Measurements from ENCODE around the gene CASKIN2. TPM values are rescaled to one million over a fixed set of nuclear protein-coding genes. Genes with fewer than 3 reads are reported as not detected.

CASKIN2 gene
- total RNA-seq, 1 donor from 2014 or later: 3.9 TPM

- Histone ChIP-seq H3K4me3 (ENCODE audit: low read depth, low read length) (no peak overlapping the region), H3K36me3 (ENCODE audit: control insufficient read depth, insufficient read depth, low read length) (peaks cover 4% of the 10 kb centered on the region), H3K27me3 (ENCODE audit: control insufficient read depth, insufficient read depth, low read length) (no peaks in the 10 kb centered on the region)
- FAIRE-seq (no peak), DNase-seq (ENCODE audit: low read depth) (no peak)
- TF ChIP-seq CTCF (IDR thresholded peaks at IDR 0.05; ENCODE audit: insufficient read depth, low read length, severe bottlenecking): no peak
Measured at GRCh38 chr17:75555679-75556153, 40.4 kb upstream of the CASKIN2 start.

GRCh38 chr17:75553295-75554110, 38.2 kb upstream of the CASKIN2 start:
- DNase-seq (ENCODE audit: low read depth) (no peak), FAIRE-seq (no peak)
- H3K4me3 ChIP-seq (ENCODE audit: low read depth, low read length): no peak overlapping the region
- no peaks in the 10 kb centered on the region for H3K27me3 ChIP-seq (ENCODE audit: control insufficient read depth, insufficient read depth, low read length)
- peaks cover 1% of the 10 kb centered on the region for H3K36me3 ChIP-seq (ENCODE audit: control insufficient read depth, insufficient read depth, low read length)
- TF ChIP-seq CTCF (IDR thresholded peaks at IDR 0.05; ENCODE audit: insufficient read depth, low read length, severe bottlenecking): no peak

DNA sequence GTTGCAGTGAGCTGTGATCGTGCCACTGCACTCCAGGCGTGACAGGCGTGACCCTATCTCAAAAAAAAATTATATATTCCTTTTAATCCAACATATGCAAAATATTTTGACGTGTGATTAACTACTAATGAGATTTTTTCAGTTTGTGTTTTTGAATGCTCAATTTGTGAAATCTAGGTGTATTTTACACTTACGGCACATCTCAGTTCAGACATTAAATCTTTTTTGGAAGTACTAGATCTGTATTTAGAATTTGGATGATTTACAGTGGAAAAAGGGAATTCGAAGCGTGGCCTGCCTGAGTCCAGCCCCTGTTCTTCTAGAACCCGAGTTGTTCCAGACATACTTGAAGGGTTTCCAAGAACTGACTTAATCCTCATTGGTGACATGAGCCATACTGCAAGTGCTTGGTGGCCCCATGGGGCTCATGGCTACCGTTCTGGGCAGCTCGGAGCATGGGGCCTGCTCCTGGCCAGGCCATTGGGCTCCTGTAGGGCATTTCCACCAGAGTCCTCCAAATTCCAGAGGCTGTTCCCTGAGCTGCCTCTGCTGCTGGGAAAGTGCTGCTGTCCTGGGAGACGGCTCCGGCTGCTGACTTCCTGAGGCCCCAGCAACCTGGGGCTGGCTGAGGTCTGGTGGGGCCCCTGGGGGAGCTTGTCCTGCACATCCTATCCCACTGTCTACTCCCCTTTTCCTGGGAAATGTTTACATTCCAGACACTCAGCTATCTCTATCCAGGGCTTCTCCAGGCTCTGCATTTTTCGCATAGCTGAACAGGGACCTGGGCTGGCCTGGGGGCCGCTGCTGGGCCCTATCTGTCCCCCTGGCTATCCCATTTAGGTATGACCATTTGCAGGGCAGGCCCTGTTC, 37.3 kb upstream of the CASKIN2 start:
- TF ChIP-seq CTCF (IDR thresholded peaks at IDR 0.05; ENCODE audit: insufficient read depth, low read length, severe bottlenecking): no peak
- Histone ChIP-seq H3K36me3 (ENCODE audit: control insufficient read depth, insufficient read depth, low read length) (no peaks in the 10 kb centered on the region), H3K27me3 (ENCODE audit: control insufficient read depth, insufficient read depth, low read length) (no peaks in the 10 kb centered on the region), H3K4me3 (ENCODE audit: low read depth, low read length) (no peak overlapping the region)
- no peak for DNase-seq (ENCODE audit: low read depth)
- no peak for FAIRE-seq

GRCh38 chr17:75551266-75551665, 35.9 kb upstream of the CASKIN2 start:
- DNase-seq (ENCODE audit: low read depth) (no peak), FAIRE-seq (peak; percentile 47)
- no peaks in the 10 kb centered on the region for H3K36me3 ChIP-seq (ENCODE audit: control insufficient read depth, insufficient read depth, low read length)
- TF ChIP-seq CTCF (IDR thresholded peaks at IDR 0.05; ENCODE audit: insufficient read depth, low read length, severe bottlenecking): no peak
- no peak overlapping the region for H3K4me3 ChIP-seq (ENCODE audit: low read depth, low read length)
- no peaks in the 10 kb centered on the region for H3K27me3 ChIP-seq (ENCODE audit: control insufficient read depth, insufficient read depth, low read length)

- no peak overlapping the region for H3K4me3 ChIP-seq (ENCODE audit: low read depth, low read length)
- TF ChIP-seq CTCF (IDR thresholded peaks at IDR 0.05; ENCODE audit: insufficient read depth, low read length, severe bottlenecking): no peak
Measured at GRCh38 chr17:75550139-75550465, 34.8 kb upstream of the CASKIN2 start.

More at GRCh38 chr17:75550139-75550465, 34.8 kb upstream of the CASKIN2 start:
- DNase-seq (ENCODE audit: low read depth) (no peak), FAIRE-seq (no peak)
- Histone ChIP-seq H3K27me3 (ENCODE audit: control insufficient read depth, insufficient read depth, low read length) (no peaks in the 10 kb centered on the region), H3K36me3 (ENCODE audit: control insufficient read depth, insufficient read depth, low read length) (no peaks in the 10 kb centered on the region)
